ENCODE results near the gene CYTH1.
"Not testable (repeated sequence)": the region's sequence is repeated elsewhere in the genome, so short reads cannot be mapped to it uniquely, and the experiment has no call there.

CYTH1 gene

GRCh38 chr17:78785011-78785662 lies 3.1 kb upstream of the CYTH1 start:
- peak overlapping the region; percentile 90 for H3K4me3 Mint-ChIP-seq
- DNase-seq (ENCODE audit: low spot score in 2 of 2) (no peak), ATAC-seq (no peak)
- peaks cover 26% of the 10 kb centered on the region for H3K36me3 Mint-ChIP-seq
- H3K9me3 Mint-ChIP-seq, result no peaks in the 10 kb centered on the region
- H3K4me1 Mint-ChIP-seq, result peaks cover 48% of the 10 kb centered on the region
- H3K27ac Mint-ChIP-seq, result peak overlapping the region; percentile 64

GRCh38 chr17:78784352-78784751 lies 2.3 kb upstream of the CYTH1 start:
- peak overlapping the region; percentile 29 for H3K27ac Mint-ChIP-seq
- ATAC-seq (no peak), DNase-seq (ENCODE audit: low spot score in 2 of 2) (no peak)
- no peaks in the 10 kb centered on the region for H3K9me3 Mint-ChIP-seq
- H3K4me3 Mint-ChIP-seq, result peak overlapping the region; percentile 90
- peaks cover 51% of the 10 kb centered on the region for H3K4me1 Mint-ChIP-seq
- H3K36me3 Mint-ChIP-seq, result peaks cover 28% of the 10 kb centered on the region

GRCh38 chr17:78783711-78784324 lies 1.7 kb upstream of the CYTH1 start:
- DNase-seq (ENCODE audit: low spot score in 2 of 2) (no peak), ATAC-seq (no peak)
- Mint-ChIP-seq H3K9me3 (no peaks in the 10 kb centered on the region), H3K36me3 (peaks cover 33% of the 10 kb centered on the region), H3K4me1 (peaks cover 55% of the 10 kb centered on the region), H3K27ac (peak overlapping the region; percentile 73), H3K4me3 (peak overlapping the region; percentile 90)

- H3K4me1 Mint-ChIP-seq, result peaks cover 49% of the 10 kb centered on the region
- peak overlapping the region; percentile 90 for H3K4me3 Mint-ChIP-seq
- H3K27ac Mint-ChIP-seq, result peak overlapping the region; percentile 97
- H3K9me3 Mint-ChIP-seq, result no peaks in the 10 kb centered on the region
- DNase-seq (ENCODE audit: low spot score in 2 of 2) (peak; percentile 44 to 79), ATAC-seq (peak; percentile 47)
- peaks cover 59% of the 10 kb centered on the region for H3K36me3 Mint-ChIP-seq
Measured at GRCh38 chr17:78781104-78781892, 775 bp downstream of the CYTH1 start.

GRCh38 chr17:78780335-78780734 lies 1.7 kb downstream of the CYTH1 start:
- peaks cover 45% of the 10 kb centered on the region for H3K4me1 Mint-ChIP-seq
- H3K9me3 Mint-ChIP-seq, result no peaks in the 10 kb centered on the region
- H3K27ac Mint-ChIP-seq, result peak overlapping the region; percentile 97
- ATAC-seq (peak; percentile 19), DNase-seq (ENCODE audit: low spot score in 2 of 2) (no peak)
- H3K4me3 Mint-ChIP-seq, result peak overlapping the region; percentile 90
- peaks cover 68% of the 10 kb centered on the region for H3K36me3 Mint-ChIP-seq

- no peaks in the 10 kb centered on the region for H3K9me3 Mint-ChIP-seq
- H3K27ac Mint-ChIP-seq, result peak overlapping the region; percentile 97
- H3K4me1 Mint-ChIP-seq, result peaks cover 46% of the 10 kb centered on the region
- peaks cover 73% of the 10 kb centered on the region for H3K36me3 Mint-ChIP-seq
- DNase-seq (ENCODE audit: low spot score in 2 of 2) (peak in 1 of 2 donors; percentile 76), ATAC-seq (peak; percentile 47)
- H3K4me3 Mint-ChIP-seq, result peak overlapping the region; percentile 90
Measured at GRCh38 chr17:78779850-78780249, 2.2 kb downstream of the CYTH1 start.

GRCh38 chr17:78779286-78779651 lies 2.8 kb downstream of the CYTH1 start:
- H3K4me1 Mint-ChIP-seq, result peaks cover 51% of the 10 kb centered on the region
- peak overlapping the region; percentile 97 for H3K27ac Mint-ChIP-seq
- not testable (repeated sequence) for ATAC-seq; DNase-seq (ENCODE audit: low spot score in 2 of 2); H3K9me3 Mint-ChIP-seq
- peaks cover 79% of the 10 kb centered on the region for H3K36me3 Mint-ChIP-seq
- peak overlapping the region; percentile 90 for H3K4me3 Mint-ChIP-seq

- Mint-ChIP-seq H3K9me3 (no peaks in the 10 kb centered on the region), H3K4me3 (peak overlapping the region; percentile 90), H3K36me3 (peaks cover 78% of the 10 kb centered on the region), H3K27ac (peak overlapping the region; percentile 89), H3K4me1 (peaks cover 42% of the 10 kb centered on the region)
- DNase-seq (ENCODE audit: low spot score in 2 of 2), result no peak
- ATAC-seq, result no peak
Measured at GRCh38 chr17:78777881-78778280, 4.2 kb downstream of the CYTH1 start.

GRCh38 chr17:78774956-78775571 lies 7.0 kb downstream of the CYTH1 start:
- Mint-ChIP-seq H3K9me3 (no peaks in the 10 kb centered on the region), H3K4me3 (peak overlapping the region; percentile 90), H3K36me3 (peaks cover 59% of the 10 kb centered on the region), H3K4me1 (peaks cover 59% of the 10 kb centered on the region), H3K27ac (peak overlapping the region; percentile 97)
- DNase-seq (ENCODE audit: low spot score in 2 of 2) (peak; percentile 51 to 87), ATAC-seq (peak; percentile 89)

- Mint-ChIP-seq H3K36me3 (peaks cover 53% of the 10 kb centered on the region), H3K9me3 (no peaks in the 10 kb centered on the region), H3K27ac (peak overlapping the region; percentile 97), H3K4me1 (peaks cover 53% of the 10 kb centered on the region), H3K4me3 (peak overlapping the region; percentile 90)
- ATAC-seq (peak; percentile 27), DNase-seq (ENCODE audit: low spot score in 2 of 2) (peak in 1 of 2 donors; percentile 64)
Measured at GRCh38 chr17:78774453-78774852, 7.6 kb downstream of the CYTH1 start.

- Mint-ChIP-seq H3K9me3 (no peaks in the 10 kb centered on the region), H3K36me3 (peaks cover 27% of the 10 kb centered on the region), H3K27ac (no peak overlapping the region), H3K4me1 (peaks cover 40% of the 10 kb centered on the region), H3K4me3 (peak overlapping the region; percentile 90)
- ATAC-seq (peak; percentile 66), DNase-seq (ENCODE audit: low spot score in 2 of 2) (peak in 1 of 2 donors; percentile 64)
Measured at GRCh38 chr17:78771758-78772382, 10.2 kb downstream of the CYTH1 start.

GRCh38 chr17:78769196-78769773 lies 12.8 kb downstream of the CYTH1 start:
- Mint-ChIP-seq H3K4me1 (peaks cover 39% of the 10 kb centered on the region), H3K9me3 (no peaks in the 10 kb centered on the region), H3K4me3 (no peak overlapping the region), H3K27ac (no peak overlapping the region), H3K36me3 (peaks cover 2% of the 10 kb centered on the region)
- ATAC-seq (peak; percentile 61), DNase-seq (ENCODE audit: low spot score in 2 of 2) (no peak)

- Mint-ChIP-seq H3K9me3 (no peaks in the 10 kb centered on the region), H3K4me1 (peaks cover 46% of the 10 kb centered on the region), H3K27ac (no peak overlapping the region), H3K4me3 (no peak overlapping the region), H3K36me3 (no peaks in the 10 kb centered on the region)
- DNase-seq (ENCODE audit: low spot score in 2 of 2) (no peak), ATAC-seq (no peak)
Measured at GRCh38 chr17:78767806-78768205, 14.3 kb downstream of the CYTH1 start.

- H3K27ac Mint-ChIP-seq, result no peak overlapping the region
- ATAC-seq, result peak; percentile 33
- H3K4me3 Mint-ChIP-seq, result no peak overlapping the region
- H3K4me1 Mint-ChIP-seq, result peaks cover 46% of the 10 kb centered on the region
- H3K36me3 Mint-ChIP-seq, result peaks cover 6% of the 10 kb centered on the region
- DNase-seq (ENCODE audit: low spot score in 2 of 2), result no peak
- H3K9me3 Mint-ChIP-seq, result no peaks in the 10 kb centered on the region
Measured at GRCh38 chr17:78766743-78767294, 15.3 kb downstream of the CYTH1 start.
